Effector memory CD4-positive, alpha-beta T cell (primary cell): ENCODE results near the gene NCR1.
"Not testable (repeated sequence)": the region's sequence is repeated elsewhere in the genome, so short reads cannot be mapped to it uniquely, and the experiment has no call there.

ENCODE experiments used
- DNase-seq, 3 donors: peaks; one replicate each; pipeline ENCODE4 v3.0.0-alpha.2; 2020
- H3K27ac ChIP-seq: 2 replicates; pipeline ENCODE4 v1.7.0; 2013; ENCODE audit warnings: mild to moderate bottlenecking, low read length, moderate library complexity; ENCODE audit not compliant: insufficient read depth, poor library complexity, severe bottlenecking
- H3K27me3 ChIP-seq: replicated peaks from 2 replicates; pipeline ENCODE4 v1.7.0; 2013; ENCODE audit warnings: mild to moderate bottlenecking, low read length; ENCODE audit not compliant: insufficient read depth, control insufficient read depth, poor library complexity, severe bottlenecking
- H3K36me3 ChIP-seq: 2 replicates; pipeline ENCODE4 v1.7.0; 2013; ENCODE audit warnings: mild to moderate bottlenecking, low read length, moderate library complexity; ENCODE audit not compliant: control insufficient read depth, insufficient read depth
- H3K4me1 ChIP-seq: 2 replicates; pipeline ENCODE4 v1.7.0; 2013; ENCODE audit warnings: low read length, mild to moderate bottlenecking; ENCODE audit not compliant: control insufficient read depth, insufficient read depth, poor library complexity, severe bottlenecking
- H3K4me3 ChIP-seq: 2 replicates; pipeline ENCODE4 v1.7.0; 2013; ENCODE audit warnings: low read length, low read depth, mild to moderate bottlenecking; ENCODE audit not compliant: insufficient read depth, poor library complexity, severe bottlenecking
- H3K9me3 ChIP-seq: 2 replicates; pipeline ENCODE4 v1.7.0; 2013; ENCODE audit warnings: mild to moderate bottlenecking, low read length, moderate library complexity; ENCODE audit not compliant: control insufficient read depth
- total RNA-seq, 3 donors: gene quantifications; one replicate each; lab custom pipeline; 2026; lab: John Stamatoyannopoulos, UW

NCR1 gene
- total RNA-seq = 0 to 11.6 (median 0) reads per million in 3 donors

- H3K27me3 ChIP-seq = no peaks in the 10 kb centered on the region
- no peaks in the 10 kb centered on the region for H3K9me3 ChIP-seq
- no peak within 1 kb of the TSS for H3K27ac ChIP-seq
- no peaks in the 10 kb centered on the region for H3K4me1 ChIP-seq
- DNase-seq = no peak
- H3K36me3 ChIP-seq = no peaks in the 10 kb centered on the region
- H3K4me3 ChIP-seq = no peak within 1 kb of the TSS
Observed at GRCh38 chr19:54905803-54906511, at the start of gene NCR1. Gene NCR1 (plus strand): TSS chr19:54906148. CDS start chr19:54906188, 40 bp downstream.

- not testable (repeated sequence) for H3K27me3 ChIP-seq
Observed at GRCh38 chr19:54858476-54858875, 47.5 kb upstream of the NCR1 start.

GRCh38 chr19:54859421-54859820 is 46.5 kb upstream of the NCR1 start:
- not testable (repeated sequence) for H3K27ac ChIP-seq, H3K9me3 ChIP-seq, H3K36me3 ChIP-seq, H3K4me3 ChIP-seq, H3K4me1 ChIP-seq, H3K27me3 ChIP-seq, DNase-seq

More at GRCh38 chr19:54858476-54858875, 47.5 kb upstream of the NCR1 start:
- not testable (repeated sequence) for H3K27ac ChIP-seq, H3K4me1 ChIP-seq, H3K9me3 ChIP-seq, H3K36me3 ChIP-seq, DNase-seq, H3K4me3 ChIP-seq

GRCh38 chr19:54863459-54863858 is 42.5 kb upstream of the NCR1 start:
- not testable (repeated sequence) for H3K4me1 ChIP-seq, H3K36me3 ChIP-seq, H3K27me3 ChIP-seq, H3K9me3 ChIP-seq, H3K27ac ChIP-seq, H3K4me3 ChIP-seq, DNase-seq

- H3K4me1 ChIP-seq = no peaks in the 10 kb centered on the region
- H3K27ac ChIP-seq = no peak overlapping the region
- H3K9me3 ChIP-seq = no peaks in the 10 kb centered on the region
- no peak overlapping the region for H3K4me3 ChIP-seq
- H3K36me3 ChIP-seq = no peaks in the 10 kb centered on the region
- no peak for DNase-seq
- H3K27me3 ChIP-seq = no peaks in the 10 kb centered on the region
Observed at GRCh38 chr19:54871696-54872095, 34.3 kb upstream of the NCR1 start.

GRCh38 chr19:54873990-54874389 is 32.0 kb upstream of the NCR1 start, which contains the start of gene FCAR:
Gene FCAR (plus strand): TSS chr19:54874235. CDS start chr19:54874290, 55 bp downstream.
- Histone ChIP-seq H3K27me3 (no peaks in the 10 kb centered on the region), H3K36me3 (no peaks in the 10 kb centered on the region), H3K9me3 (no peaks in the 10 kb centered on the region), H3K4me3 (no peak within 1 kb of the TSS), H3K27ac (no peak within 1 kb of the TSS), H3K4me1 (no peaks in the 10 kb centered on the region)
- no peak for DNase-seq

- H3K27me3 ChIP-seq = no peaks in the 10 kb centered on the region
- H3K36me3 ChIP-seq = no peaks in the 10 kb centered on the region
- DNase-seq = no peak
- no peak overlapping the region for H3K27ac ChIP-seq
- no peaks in the 10 kb centered on the region for H3K4me1 ChIP-seq
- H3K9me3 ChIP-seq = no peaks in the 10 kb centered on the region
- H3K4me3 ChIP-seq = no peak overlapping the region
Observed at GRCh38 chr19:54875506-54875905, 30.4 kb upstream of the NCR1 start.

GRCh38 chr19:54877471-54877870 is 28.5 kb upstream of the NCR1 start:
- H3K27me3 ChIP-seq = peaks cover 4% of the 10 kb centered on the region
- no peaks in the 10 kb centered on the region for H3K4me1 ChIP-seq
- no peak for DNase-seq
- H3K27ac ChIP-seq = no peak overlapping the region
- no peaks in the 10 kb centered on the region for H3K9me3 ChIP-seq
- H3K4me3 ChIP-seq = no peak overlapping the region
- H3K36me3 ChIP-seq = no peaks in the 10 kb centered on the region

GRCh38 chr19:54881884-54882283 is 24.1 kb upstream of the NCR1 start:
- DNase-seq = no peak
- Histone ChIP-seq H3K36me3 (no peaks in the 10 kb centered on the region), H3K4me3 (no peak overlapping the region), H3K27me3 (peaks cover 4% of the 10 kb centered on the region), H3K9me3 (no peaks in the 10 kb centered on the region), H3K4me1 (no peaks in the 10 kb centered on the region), H3K27ac (no peak overlapping the region)

GRCh38 chr19:54882758-54883157 is 23.2 kb upstream of the NCR1 start:
- no peaks in the 10 kb centered on the region for H3K9me3 ChIP-seq

More at GRCh38 chr19:54882758-54883157, 23.2 kb upstream of the NCR1 start:
- peaks cover 4% of the 10 kb centered on the region for H3K27me3 ChIP-seq
- no peak overlapping the region for H3K4me3 ChIP-seq
- H3K36me3 ChIP-seq = no peaks in the 10 kb centered on the region
- DNase-seq = no peak
- no peak overlapping the region for H3K27ac ChIP-seq
- no peaks in the 10 kb centered on the region for H3K4me1 ChIP-seq
